SHP77 (cell line): ENCODE data around the gene NAA40.

ENCODE experiments used
- DNase-seq, 2 experiments: peaks; one replicate each; lab custom pipeline; 2025; lab: John Stamatoyannopoulos, UW

Gene NAA40

DNA sequence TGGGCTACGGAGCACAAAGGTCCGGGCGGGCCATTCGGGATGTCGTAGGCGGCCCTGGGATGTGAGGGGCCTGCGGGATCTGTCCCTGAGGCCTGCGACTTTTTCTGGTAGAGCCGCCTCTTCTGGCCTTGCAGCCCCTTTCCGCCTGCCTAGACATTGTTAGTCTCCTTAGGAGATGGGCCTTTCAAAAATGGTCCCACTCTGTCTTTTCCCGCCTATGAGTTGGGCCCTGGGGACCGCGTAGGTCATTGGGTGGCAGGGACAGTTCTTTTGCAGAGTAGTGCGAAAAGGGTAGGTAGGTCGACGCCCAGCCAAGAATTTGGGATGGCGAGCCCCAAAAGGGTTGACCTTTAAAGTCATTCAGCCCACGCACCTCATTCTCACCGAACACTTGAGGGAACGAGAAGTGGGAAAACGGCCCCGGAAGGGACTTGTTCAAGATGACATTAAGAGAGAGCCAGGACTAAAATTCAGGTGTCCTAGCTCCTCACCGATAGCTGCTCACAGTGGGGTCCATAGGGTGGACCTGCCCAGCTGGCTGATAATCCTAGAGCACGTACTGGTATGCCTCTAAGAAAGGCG lies 48.2 kb downstream of the NAA40 start:
- DNase-seq = no peak

DNA sequence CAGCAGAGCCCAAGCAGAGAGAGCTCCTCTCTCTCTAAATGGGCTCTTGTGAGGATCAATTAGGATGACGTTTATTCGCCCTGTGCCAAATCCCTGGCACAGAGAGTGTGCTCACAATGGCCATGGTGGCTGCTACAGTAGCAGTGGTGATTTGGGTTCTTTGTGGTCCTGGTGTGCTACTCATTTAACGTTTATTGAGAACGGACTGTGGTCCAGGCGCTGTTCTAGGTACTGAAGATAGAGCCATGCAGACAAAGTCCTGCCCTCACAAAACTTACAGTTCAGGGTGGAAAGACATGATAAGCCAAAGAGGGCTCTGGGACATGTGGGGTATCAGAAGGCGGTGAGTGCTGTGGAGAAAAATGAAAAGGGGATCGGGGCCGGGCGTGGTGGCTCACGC lies 52.8 kb downstream of the NAA40 start:
- DNase-seq = no peak

DNA sequence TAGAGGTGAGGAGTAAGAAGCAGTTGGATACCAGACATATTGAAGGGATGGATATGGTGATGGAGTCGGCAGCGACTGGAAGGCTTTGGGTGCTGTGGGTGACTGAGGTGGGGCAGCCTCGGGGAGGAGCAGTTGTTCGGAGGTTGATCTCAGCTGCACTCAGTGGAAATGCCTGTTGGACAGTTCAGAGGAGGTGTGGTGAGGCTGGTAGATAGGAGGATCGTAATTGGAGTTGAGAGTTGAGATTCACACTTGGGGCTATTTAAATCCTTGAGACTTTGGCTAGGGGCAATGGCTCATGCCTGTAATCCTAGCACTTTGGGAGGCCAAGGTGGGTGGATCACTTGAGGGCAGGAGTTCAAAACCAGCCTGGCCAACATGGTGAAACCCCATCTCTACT lies 54.3 kb downstream of the NAA40 start:
- no peak for DNase-seq

DNA sequence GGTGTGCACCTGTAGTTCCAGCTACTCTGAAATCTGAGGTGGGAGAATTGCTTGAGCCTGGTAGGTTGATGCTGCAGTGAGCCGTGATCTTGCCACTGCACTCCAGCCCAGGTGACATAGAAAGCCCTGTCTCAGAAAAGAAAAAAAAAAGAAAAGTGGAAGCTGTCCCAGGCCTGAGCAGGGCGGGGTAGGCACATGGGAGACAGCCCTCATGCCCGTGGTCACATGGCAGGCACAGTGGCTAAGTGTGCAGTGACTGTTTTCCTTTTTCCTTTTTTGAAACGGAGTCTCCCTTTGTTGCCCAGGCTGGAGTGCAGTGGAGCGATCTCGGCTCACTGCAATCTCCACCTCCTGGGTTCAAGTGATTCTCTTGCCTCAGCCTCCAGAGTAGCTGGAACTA lies 55.2 kb downstream of the NAA40 start:
- no peak for DNase-seq

GRCh38 chr11:63996512-63996911 lies 57.7 kb downstream of the NAA40 start:
- DNase-seq = no peak

DNA sequence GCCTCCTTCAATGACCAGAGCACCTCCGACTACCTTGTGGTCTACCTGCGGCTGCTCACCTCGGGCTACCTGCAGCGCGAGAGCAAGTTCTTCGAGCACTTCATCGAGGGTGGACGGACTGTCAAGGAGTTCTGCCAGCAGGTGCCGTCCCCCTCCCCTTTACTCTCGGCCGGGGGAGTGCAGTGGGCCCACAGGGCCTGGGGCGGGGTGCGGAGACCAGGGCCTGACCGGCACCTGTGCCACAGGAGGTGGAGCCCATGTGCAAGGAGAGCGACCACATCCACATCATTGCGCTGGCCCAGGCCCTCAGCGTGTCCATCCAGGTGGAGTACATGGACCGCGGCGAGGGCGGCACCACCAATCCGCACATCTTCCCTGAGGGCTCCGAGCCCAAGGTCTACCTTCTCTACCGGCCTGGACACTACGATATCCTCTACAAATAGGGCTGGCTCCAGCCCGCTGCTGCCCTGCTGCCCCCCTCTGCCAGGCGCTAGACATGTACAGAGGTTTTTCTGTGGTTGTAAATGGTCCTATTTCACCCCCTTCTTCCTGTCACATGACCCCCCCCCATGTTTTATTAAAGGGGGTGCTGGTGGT lies 58.4 kb downstream of the NAA40 start:
- DNase-seq = no peak

DNA sequence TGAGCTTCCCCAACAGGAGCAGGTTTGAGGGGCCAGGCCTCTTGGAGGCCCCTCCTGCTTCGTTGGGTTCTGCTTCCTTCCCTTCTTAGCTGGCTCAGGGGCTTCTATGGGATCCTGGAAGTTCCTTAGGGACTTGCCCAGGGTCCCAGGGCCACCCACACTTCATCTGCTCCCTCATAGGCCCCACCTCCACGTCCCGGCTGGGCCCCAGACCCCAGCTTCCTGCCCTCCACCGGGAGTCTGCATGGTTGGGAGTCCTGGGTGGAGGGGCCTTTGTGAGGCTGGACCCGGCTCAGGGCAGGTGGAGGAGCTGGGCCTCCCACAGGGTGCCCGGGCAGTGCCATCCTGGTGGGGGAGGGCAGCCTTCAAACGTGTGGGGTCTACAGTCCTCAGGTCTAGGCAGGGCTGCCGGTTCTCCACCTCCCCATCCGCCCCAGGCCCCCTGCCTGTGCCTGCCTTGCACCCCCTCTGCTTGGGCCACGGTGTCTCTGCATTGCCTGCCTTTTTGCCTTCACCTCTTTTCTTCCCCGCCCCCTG lies 59.1 kb downstream of the NAA40 start:
- DNase-seq = no peak

- DNase-seq = no peak
Measured at GRCh38 chr11:63998558-63999348, 60.0 kb downstream of the NAA40 start.

- DNase-seq = no peak
Measured at GRCh38 chr11:63999349-64000025, 60.7 kb downstream of the NAA40 start.

- DNase-seq = no peak
Measured at GRCh38 chr11:64000026-64000739, 61.4 kb downstream of the NAA40 start.

- no peak for DNase-seq
Measured at GRCh38 chr11:64000740-64001483, 62.1 kb downstream of the NAA40 start.

GRCh38 chr11:64001484-64002420 lies 63.0 kb downstream of the NAA40 start:
- no peak for DNase-seq

GRCh38 chr11:64003807-64004589 lies 65.2 kb downstream of the NAA40 start:
- no peak for DNase-seq

GRCh38 chr11:64004590-64004984 lies 65.8 kb downstream of the NAA40 start:
- no peak for DNase-seq

DNA sequence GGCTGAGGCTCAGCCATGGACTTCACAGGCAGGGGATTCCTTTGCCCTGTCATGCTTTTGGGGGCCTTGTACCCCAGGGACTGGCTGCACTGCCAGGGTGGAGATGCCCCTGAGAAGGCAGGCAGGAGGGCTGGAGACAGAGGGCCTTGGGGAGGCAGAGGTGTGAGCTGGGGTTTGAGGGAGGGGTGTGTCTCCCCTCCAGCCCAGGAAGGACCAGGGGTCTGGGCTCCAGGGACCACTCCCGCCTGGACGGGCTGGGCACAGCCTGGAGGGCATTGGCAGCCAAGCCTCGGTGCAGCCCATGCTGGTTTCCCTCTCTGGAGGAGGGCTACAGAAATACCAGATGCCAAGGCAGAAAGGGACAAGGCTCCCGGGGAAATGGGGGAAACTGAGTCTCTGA lies 66.9 kb downstream of the NAA40 start:
- DNase-seq = no peak

GRCh38 chr11:64006398-64006797 lies 67.6 kb downstream of the NAA40 start:
- no peak for DNase-seq
